T-helper 1 cell treated with Interleukin-12 subunit alpha and Interleukin-12 subunit beta and Interleukin-4 antibody, amounts not matched to agents 30 μg/mL and 1 μg/mL, for 36 hours (primary cell): ENCODE results near the gene CBY2.
"Not testable (repeated sequence)": the region's sequence is repeated elsewhere in the genome, so short reads cannot be mapped to it uniquely, and the experiment has no call there.

ENCODE experiments used
- H3K27ac Mint-ChIP-seq: one replicate; pipeline ENCODE4 v1.8.0; 2021; ENCODE audit warnings: mild to moderate bottlenecking, mixed read lengths
- H3K27me3 Mint-ChIP-seq: one replicate; pipeline ENCODE4 v1.8.0; 2021; ENCODE audit warnings: low read depth, mixed read lengths
- H3K36me3 Mint-ChIP-seq: one replicate; pipeline ENCODE4 v1.8.0; 2021; ENCODE audit warnings: low read depth, mixed read lengths
- H3K4me1 Mint-ChIP-seq: one replicate; pipeline ENCODE4 v1.8.0; 2021; ENCODE audit warnings: low read depth, mixed read lengths
- H3K4me3 Mint-ChIP-seq: one replicate; pipeline ENCODE4 v1.8.0; 2021; ENCODE audit warnings: mild to moderate bottlenecking, moderate library complexity, mixed read lengths
- H3K9me3 Mint-ChIP-seq: one replicate; pipeline ENCODE4 v1.8.0; 2021; ENCODE audit warnings: mixed read lengths

The CBY2 gene, protein sequence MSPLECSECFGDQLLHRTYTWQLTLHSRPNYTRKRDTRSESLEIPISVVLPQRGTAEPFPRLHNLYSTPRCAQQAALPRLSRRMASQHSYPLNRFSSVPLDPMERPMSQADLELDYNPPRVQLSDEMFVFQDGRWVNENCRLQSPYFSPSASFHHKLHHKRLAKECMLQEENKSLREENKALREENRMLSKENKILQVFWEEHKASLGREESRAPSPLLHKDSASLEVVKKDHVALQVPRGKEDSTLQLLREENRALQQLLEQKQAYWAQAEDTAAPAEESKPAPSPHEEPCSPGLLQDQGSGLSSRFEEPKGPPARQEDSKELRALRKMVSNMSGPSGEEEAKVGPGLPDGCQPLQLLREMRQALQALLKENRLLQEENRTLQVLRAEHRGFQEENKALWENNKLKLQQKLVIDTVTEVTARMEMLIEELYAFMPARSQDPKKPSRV

DNA sequence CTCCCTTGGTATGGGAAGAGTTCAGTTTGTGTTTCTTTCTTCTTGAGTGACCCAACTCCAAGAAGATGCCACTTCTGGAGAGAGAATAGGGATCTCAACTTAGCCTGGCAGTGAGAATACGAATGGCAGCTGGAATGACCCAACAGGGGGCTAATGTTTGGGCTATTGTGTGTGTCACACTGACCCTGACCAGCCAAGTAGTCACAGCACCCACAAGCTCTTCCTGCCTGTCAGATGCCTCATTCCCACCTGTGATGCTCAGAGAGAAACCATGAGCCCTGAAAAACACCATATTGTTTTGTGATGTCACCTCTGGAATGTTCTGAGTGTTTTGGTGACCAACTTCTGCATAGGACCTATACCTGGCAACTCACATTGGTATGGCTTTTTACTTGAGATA lies at the start of gene CBY2:
Gene CBY2 (plus strand): TSS at position 233 of the 400 bp plus-strand sequence. CDS start 71 bp downstream, at position 304.
- Mint-ChIP-seq H3K4me3 (no peak within 1 kb of the TSS), H3K4me1 (no peaks in the 10 kb centered on the region), H3K27me3 (no peaks in the 10 kb centered on the region), H3K9me3 (no peaks in the 10 kb centered on the region), H3K36me3 (no peaks in the 10 kb centered on the region), H3K27ac (no peak within 1 kb of the TSS)

DNA sequence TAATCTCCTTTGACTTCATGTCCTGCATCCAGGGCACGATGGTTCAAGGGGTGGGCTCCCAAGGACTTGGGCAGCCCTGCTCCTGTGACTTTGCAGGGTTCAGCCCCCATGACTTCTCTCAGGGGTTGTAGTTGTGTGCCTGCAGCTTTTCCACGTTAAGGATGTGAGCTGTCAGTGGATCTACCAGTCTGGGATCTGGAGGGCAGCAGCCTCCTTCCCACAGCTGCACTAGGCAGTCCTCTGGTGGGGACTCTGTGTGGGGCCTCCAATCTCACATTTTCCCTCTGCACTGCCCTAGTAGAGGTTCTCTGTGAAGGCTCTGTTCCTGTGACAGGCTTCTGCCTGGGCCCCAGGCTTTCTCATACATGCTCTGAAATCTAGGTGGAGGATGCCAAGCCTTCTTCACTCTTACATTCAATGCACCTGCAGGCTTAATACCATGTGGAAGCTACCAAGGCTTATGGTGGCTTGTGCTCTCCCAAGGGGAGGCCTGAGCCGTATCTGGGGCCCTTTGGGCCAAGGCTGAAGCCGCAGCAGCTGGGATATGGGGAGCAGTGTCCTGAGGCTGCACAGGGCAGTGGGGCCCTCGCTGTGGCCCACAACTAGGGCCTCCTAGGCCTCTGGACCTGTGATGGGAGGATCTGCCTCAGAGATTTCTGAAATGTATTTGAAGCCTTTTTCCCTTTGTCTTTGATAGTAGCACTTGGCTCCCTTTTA lies 47.3 kb upstream of the CBY2 start:
- Mint-ChIP-seq H3K27me3 (peaks cover 4% of the 10 kb centered on the region), H3K4me1 (no peaks in the 10 kb centered on the region), H3K9me3 (no peaks in the 10 kb centered on the region), H3K36me3 (no peaks in the 10 kb centered on the region), H3K4me3 (no peak overlapping the region), H3K27ac (no peak overlapping the region)

DNA sequence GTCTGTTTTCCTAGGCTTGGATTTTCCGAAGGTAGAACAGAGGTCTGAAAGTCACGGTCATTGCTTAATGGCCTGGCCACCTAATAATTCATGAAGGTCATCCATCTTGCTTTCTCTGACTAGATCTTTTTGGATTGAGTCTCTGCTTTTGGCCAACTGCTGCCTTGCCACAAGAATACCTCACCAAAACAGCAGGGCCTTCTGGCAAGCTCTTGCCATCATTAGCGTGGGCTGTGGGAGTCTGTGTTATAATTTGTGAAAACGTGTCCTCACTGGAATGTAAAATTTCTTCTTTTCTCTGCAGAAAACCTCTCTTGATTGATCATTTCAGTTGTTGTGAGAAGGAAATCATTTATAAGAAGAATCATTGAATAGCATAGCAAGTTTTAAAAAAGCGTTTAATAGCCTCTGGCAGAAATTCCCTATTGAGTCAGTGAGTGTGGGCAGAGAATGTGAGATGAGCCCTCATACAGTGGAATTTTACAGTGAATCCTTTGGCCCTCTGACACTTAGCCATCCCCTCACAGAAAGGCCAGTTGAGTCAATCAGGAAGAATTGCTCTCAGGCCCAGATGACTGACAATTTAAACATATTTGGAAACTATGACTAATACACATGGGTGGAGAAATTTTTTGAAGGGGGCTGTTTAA lies 43.4 kb upstream of the CBY2 start:
- H3K36me3 Mint-ChIP-seq: peaks cover 3% of the 10 kb centered on the region
- peaks cover 6% of the 10 kb centered on the region for H3K9me3 Mint-ChIP-seq
- no peak overlapping the region for H3K27ac Mint-ChIP-seq
- no peak overlapping the region for H3K4me3 Mint-ChIP-seq
- H3K27me3 Mint-ChIP-seq: no peaks in the 10 kb centered on the region
- no peaks in the 10 kb centered on the region for H3K4me1 Mint-ChIP-seq

DNA sequence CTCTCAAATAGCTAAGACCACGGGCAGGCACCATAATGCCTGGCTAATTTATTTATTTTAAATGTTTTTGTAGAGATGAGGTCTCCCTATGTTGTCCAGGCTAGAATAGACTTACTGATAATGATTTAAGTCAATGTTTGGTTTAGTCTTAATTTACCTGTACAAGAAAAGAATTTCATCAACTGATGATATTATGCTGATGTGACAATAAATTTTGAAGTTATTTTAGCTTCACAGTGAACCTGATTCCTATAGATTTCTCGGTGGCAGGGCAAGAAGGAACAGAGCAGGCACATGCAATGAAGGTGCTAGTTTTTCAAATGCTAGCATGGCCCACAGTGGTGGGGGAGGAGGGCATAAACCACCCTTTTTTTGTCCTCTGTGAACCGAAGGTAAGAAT lies 42.6 kb upstream of the CBY2 start:
- Mint-ChIP-seq H3K4me3 (no peak overlapping the region), H3K36me3 (peaks cover 3% of the 10 kb centered on the region), H3K9me3 (peaks cover 6% of the 10 kb centered on the region), H3K27ac (no peak overlapping the region), H3K27me3 (no peaks in the 10 kb centered on the region), H3K4me1 (no peaks in the 10 kb centered on the region)

DNA sequence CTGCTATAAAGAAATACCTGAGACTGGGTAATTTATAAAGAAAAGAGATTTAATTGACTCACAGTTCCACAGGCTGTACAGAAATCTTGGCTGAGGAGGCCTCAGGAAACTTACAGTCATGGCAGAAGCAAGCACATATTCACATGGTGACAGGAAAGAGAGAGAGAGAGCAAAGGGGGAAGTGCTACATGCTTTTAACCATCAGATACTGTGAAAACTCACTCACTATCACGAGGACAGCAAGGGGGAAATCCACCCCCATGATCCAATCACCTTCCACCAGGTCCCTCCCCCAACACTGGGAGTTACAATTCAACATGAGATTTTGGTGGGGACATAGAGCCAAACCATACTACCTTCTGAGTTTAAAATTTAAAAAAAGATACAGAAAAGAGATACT lies 41.7 kb upstream of the CBY2 start:
- not testable (repeated sequence) for H3K27me3 Mint-ChIP-seq, H3K27ac Mint-ChIP-seq, H3K36me3 Mint-ChIP-seq, H3K9me3 Mint-ChIP-seq, H3K4me1 Mint-ChIP-seq, H3K4me3 Mint-ChIP-seq

DNA sequence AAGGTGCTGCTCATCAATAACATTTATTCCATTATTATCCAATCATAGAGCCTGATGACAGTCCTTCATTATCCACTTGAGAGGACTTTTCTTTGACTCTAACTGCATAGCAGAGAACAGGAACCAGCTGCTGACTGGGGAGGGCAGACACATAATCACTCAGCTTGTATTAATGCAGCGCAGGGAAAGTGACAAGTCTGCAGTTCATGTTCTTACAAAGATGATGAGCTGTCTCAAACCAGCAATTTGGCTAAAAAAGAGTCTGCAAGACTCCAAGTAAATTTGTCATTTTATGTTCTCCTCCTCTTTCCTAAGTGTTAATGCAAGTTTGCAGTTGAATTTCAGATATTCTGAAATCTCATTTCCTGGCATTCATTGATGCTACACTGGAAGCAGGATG lies 40.0 kb upstream of the CBY2 start:
- Mint-ChIP-seq H3K9me3 (peaks cover 6% of the 10 kb centered on the region), H3K4me1 (no peaks in the 10 kb centered on the region), H3K27ac (no peak overlapping the region), H3K27me3 (no peaks in the 10 kb centered on the region), H3K4me3 (no peak overlapping the region), H3K36me3 (peaks cover 3% of the 10 kb centered on the region)

DNA sequence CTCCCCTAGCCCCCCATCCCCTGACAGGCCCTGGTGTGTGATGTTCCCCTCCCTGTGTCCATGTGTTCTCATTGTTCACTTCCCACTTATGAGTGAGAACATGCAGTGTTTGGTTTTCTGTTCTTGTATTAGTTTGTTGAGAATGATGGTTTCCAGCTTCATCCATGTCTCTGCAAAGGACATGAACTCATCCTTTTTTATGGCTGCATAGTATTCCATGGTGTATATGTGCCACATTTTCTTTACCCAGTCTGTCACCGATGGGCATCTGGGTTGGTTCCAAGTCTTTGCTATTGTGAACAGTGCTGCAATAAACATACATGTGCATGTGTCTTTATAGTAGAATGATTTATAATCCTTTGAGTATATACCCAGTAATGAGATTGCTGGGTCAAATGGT lies 39.2 kb upstream of the CBY2 start:
- not testable (repeated sequence) for H3K27ac Mint-ChIP-seq, H3K4me3 Mint-ChIP-seq, H3K36me3 Mint-ChIP-seq, H3K4me1 Mint-ChIP-seq, H3K9me3 Mint-ChIP-seq, H3K27me3 Mint-ChIP-seq

DNA sequence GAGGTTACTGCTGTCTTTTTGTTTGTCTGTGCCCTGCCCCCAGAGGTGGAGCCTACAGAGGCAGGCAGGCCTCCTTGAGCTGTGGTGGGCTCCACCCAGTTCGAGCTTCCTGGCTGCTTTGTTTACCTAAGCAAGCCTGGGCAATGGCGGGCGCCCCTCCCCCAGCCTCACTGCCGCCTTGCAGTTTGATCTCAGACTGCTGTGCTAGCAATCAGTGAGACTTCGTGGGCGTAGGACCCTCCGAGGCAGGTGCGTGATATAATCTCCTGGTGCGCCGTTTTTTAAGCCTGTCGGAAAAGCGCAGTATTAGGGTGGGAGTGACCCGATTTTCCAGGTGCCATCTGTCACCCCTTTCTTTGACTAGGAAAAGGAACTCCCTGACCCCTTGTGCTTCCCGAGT lies 32.5 kb upstream of the CBY2 start:
- H3K36me3 Mint-ChIP-seq, H3K27ac Mint-ChIP-seq, H3K4me1 Mint-ChIP-seq, H3K4me3 Mint-ChIP-seq, H3K9me3 Mint-ChIP-seq, H3K27me3 Mint-ChIP-seq: not testable (repeated sequence)

DNA sequence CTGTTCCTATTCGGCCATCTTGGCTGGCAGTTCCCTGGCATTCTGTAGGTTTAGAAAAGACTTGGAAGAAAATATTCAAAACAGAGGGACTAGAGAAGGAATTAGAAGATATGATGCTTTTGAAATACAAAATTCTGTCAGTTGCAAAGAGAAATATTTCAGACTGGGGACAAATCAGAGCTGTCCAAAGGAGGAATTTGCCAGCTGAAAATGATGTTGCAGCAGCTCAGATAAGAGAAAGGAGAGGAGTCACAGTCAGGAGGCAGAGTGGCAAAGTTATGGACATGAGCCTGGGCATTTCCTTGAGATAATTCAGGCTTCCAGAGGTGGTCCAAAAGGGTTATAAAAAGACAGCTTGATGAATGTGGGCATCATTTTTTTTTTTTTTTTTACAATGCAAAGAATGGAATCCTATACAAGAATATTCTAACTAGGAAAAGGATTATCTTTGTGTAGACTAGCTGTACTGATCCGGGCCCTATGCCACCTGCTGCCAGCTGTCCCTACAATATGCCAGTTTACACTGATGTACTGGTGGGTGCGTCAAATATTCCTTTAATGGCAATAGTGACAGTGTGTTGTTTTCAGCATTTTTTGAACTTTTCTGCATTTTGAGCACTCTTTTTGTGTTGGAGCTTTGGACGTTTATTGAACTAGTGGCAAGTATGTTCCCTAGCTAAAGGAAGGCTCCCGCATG lies 31.8 kb upstream of the CBY2 start:
- Mint-ChIP-seq H3K4me1 (peaks cover 4% of the 10 kb centered on the region), H3K9me3 (peaks cover 7% of the 10 kb centered on the region), H3K4me3 (no peak overlapping the region), H3K36me3 (no peaks in the 10 kb centered on the region), H3K27ac (no peak overlapping the region), H3K27me3 (no peaks in the 10 kb centered on the region)

DNA sequence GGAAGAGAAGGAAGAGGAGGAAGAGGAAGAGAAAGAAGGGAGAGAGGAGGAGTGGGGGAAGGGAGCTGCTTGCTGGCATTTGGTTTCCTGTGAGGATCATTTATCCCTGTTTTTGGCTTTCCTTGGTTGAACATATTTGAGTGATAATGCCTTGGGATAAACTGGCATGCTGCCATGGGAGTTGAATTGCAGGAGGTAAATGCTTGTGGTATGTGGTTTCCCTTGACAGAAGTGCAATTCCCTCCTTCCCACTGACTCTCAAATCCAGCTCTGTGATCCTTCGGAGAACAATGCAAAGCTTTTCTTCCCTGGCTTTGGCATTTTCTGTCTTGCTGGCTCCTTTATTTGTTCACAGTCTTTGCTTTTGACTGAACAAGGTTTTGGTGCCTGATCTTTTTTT lies 27.2 kb upstream of the CBY2 start:
- Mint-ChIP-seq H3K9me3 (no peaks in the 10 kb centered on the region), H3K4me1 (peaks cover 3% of the 10 kb centered on the region), H3K27ac (no peak overlapping the region), H3K27me3 (no peaks in the 10 kb centered on the region), H3K36me3 (no peaks in the 10 kb centered on the region), H3K4me3 (no peak overlapping the region)

DNA sequence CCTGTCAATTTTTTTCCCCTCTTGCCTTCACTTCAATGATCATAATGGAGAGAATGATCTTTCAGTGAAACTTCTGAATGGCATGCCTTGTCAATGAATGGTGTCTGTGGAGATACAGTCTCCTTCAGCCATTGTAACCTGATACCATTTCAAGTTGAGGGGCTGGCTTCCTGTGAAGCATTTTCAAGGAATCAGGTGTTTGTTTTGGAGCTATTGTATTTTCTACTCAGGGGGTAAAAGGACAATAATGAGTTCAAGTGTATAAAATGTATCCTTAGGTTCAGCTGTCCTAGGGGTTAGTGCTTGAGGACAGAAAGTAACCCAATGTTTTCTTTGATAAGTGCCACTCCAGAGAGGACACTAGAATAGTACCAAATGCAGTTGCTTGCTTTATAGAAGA lies 23.8 kb upstream of the CBY2 start:
- no peaks in the 10 kb centered on the region for H3K36me3 Mint-ChIP-seq
- H3K9me3 Mint-ChIP-seq: no peaks in the 10 kb centered on the region
- H3K4me1 Mint-ChIP-seq: no peaks in the 10 kb centered on the region
- peaks cover 2% of the 10 kb centered on the region for H3K27me3 Mint-ChIP-seq
- no peak overlapping the region for H3K4me3 Mint-ChIP-seq
- no peak overlapping the region for H3K27ac Mint-ChIP-seq

DNA sequence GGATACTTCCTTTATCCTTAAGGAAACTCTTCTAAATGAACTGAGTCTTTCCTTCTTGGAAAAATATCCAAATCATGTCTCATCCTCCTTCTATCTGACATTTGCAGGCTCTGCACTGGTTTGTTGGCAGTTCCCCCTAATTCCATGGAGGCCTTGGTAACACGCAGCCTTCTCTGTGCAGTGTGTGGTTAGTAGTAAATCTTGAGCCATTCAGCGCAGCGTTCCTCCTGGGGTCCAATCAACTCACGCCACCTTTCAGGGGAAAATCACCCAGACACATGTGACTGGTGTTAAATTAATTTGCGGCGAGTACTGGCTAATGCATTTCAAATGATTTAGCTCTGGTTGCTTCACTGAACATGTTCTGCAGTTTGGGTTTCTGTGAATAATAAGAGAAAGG lies 21.0 kb upstream of the CBY2 start:
- Mint-ChIP-seq H3K4me1 (no peaks in the 10 kb centered on the region), H3K36me3 (no peaks in the 10 kb centered on the region), H3K4me3 (no peak overlapping the region), H3K9me3 (no peaks in the 10 kb centered on the region), H3K27ac (no peak overlapping the region), H3K27me3 (peaks cover 11% of the 10 kb centered on the region)

DNA sequence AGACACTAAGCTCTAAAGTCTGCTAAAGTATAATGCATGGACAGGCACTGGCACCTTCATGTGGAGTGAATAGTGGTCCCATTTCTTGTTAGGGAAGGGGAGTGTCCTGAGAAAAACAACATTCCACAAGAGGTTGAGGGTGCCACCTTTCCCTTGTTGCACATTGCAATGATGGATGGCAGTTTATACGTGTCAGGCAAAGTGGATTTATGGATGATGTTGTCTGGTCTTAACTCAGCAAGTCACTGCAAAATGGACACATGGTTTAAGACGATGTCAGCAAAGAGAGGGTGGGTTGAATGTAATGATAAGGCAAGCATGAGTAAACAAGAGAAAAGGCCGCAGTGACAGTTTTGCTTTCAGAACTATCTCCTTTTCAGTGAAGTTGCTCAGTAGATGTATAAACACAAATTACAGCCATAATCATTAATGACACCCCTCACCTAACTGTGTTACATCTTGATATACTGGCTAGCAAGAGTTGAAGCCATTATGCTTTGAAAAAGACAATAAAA lies 19.6 kb upstream of the CBY2 start:
- Mint-ChIP-seq H3K36me3 (no peaks in the 10 kb centered on the region), H3K4me3 (no peak overlapping the region), H3K9me3 (no peaks in the 10 kb centered on the region), H3K4me1 (no peaks in the 10 kb centered on the region), H3K27me3 (peaks cover 11% of the 10 kb centered on the region), H3K27ac (no peak overlapping the region)

DNA sequence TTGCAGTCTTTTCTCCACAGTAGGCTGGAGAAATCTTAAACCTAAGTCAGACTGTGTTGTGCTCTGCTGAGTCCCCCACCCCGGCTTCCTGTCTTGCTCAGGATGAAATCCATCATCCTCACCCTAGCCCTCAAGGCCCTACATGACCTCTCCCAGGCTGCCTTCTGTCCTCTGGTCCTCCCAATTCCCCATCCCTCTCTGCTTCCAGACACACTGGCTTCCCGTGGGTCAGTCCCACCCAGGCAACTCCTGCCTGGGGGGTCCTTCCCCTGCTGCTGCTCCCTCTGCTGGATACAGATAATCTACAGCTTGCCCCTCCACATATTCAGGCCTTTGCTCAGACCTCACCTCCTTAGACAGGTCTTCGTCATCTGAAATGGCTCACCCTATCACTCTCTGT lies 18.4 kb upstream of the CBY2 start:
- Mint-ChIP-seq H3K36me3 (no peaks in the 10 kb centered on the region), H3K4me3 (no peak overlapping the region), H3K4me1 (no peaks in the 10 kb centered on the region), H3K9me3 (no peaks in the 10 kb centered on the region), H3K27ac (no peak overlapping the region), H3K27me3 (peaks cover 11% of the 10 kb centered on the region)
